ENCODE measurements around the gene MDGA2. TPM values are rescaled to one million over a fixed set of nuclear protein-coding genes. Genes with fewer than 3 reads are reported as not detected.

Gene MDGA2
- total RNA-seq, 1 experiment from 2014 or later, result not detected

GRCh38 chr14:47153746-47154145, 521.7 kb downstream of the MDGA2 start:
- Histone ChIP-seq H3K4me3 (replicated peaks in 1 of 2; ENCODE audit: low read depth in 1 of 2, low read length in 2 of 2) (no peak overlapping the region), H3K9me3 (ENCODE audit: control insufficient read depth in 1 of 2, insufficient read depth in 1 of 2, low read depth in 1 of 2, low read length in 2 of 2) (peaks cover 0 to 7% of the 10 kb centered on the region in 2 experiments; a peak in 1 of 4 replicates), H2AFZ (ENCODE audit: low read depth, low read length, poor library complexity, severe bottlenecking) (no peak overlapping the region), H3K27ac (ENCODE audit: low read depth, low read length) (no peak overlapping the region), H3K9me2 (ENCODE audit: insufficient read depth) (no peaks in the 10 kb centered on the region), H3K4me1 (ENCODE audit: control insufficient read depth in 1 of 2, insufficient read depth in 2 of 2, low read length in 2 of 2) (no peaks in the 10 kb centered on the region), H4K20me1 (ENCODE audit: insufficient read depth) (no peaks in the 10 kb centered on the region), H3K9ac (ENCODE audit: low read length) (no peak overlapping the region), H3K79me2 (ENCODE audit: insufficient read depth, low read length) (no peaks in the 10 kb centered on the region), H3K36me3 (ENCODE audit: control insufficient read depth in 1 of 2, insufficient read depth in 2 of 2, low read length in 2 of 2) (no peaks in the 10 kb centered on the region), H3K27me3 (ENCODE audit: insufficient read depth, low read length) (no peaks in the 10 kb centered on the region), H3K4me2 (ENCODE audit: low read length) (no peak overlapping the region)
- POLR2A ChIA-PET, result no interaction called here
- DNase-seq (ENCODE audit: low read depth, low spot score) (no peak), ATAC-seq (no peak)
- intact Hi-C loops (cut with micrococcal nuclease), result no loop called here
- CTCF ChIA-PET, result no interaction called here
- RAD21 ChIA-PET (ENCODE audit: low non-redundant PET in 1 of 2, low total read pairs in 2 of 2, uncharacterized antibody in 2 of 2, unreplicated experiment in 2 of 2), result no interaction called here
- BruUV-seq (replicated peaks), result no TSS peak
- TF ChIP-seq EZH2 (IDR thresholded peaks at IDR 0.05), result no peak
- TF ChIP-seq FOSL1 (IDR thresholded peaks at IDR 0.05; ENCODE audit: low read depth), result no peak
- no peak for TF ChIP-seq EZH2phosphoT487 (IDR thresholded peaks at IDR 0.05; ENCODE audit: borderline replicate concordance)
- TF ChIP-seq CBX3 (IDR thresholded peaks at IDR 0.05; ENCODE audit: low read depth), result no peak
- no peak for TF ChIP-seq TCF7L2 (IDR thresholded peaks at IDR 0.05; ENCODE audit: borderline replicate concordance, extremely low read depth, insufficient read depth, insufficient read length)
- TF ChIP-seq JUND (IDR thresholded peaks at IDR 0.05), result no peak
- no peak for TF ChIP-seq MAX (IDR thresholded peaks at IDR 0.05)
- no peak for TF ChIP-seq CTCF (IDR thresholded peaks at IDR 0.05 in 2 of 3, conservative IDR thresholded peaks at IDR 0.05 in 1 of 3; ENCODE audit: borderline replicate concordance in 1 of 3, insufficient read depth in 1 of 3, low read depth in 2 of 3, low read length in 2 of 3)
- no peak for TF ChIP-seq ZFX (IDR thresholded peaks at IDR 0.05)
- TF ChIP-seq ELF1 (IDR thresholded peaks at IDR 0.05; ENCODE audit: borderline replicate concordance, low read depth), result no peak
- no peak for TF ChIP-seq POLR2AphosphoS5 (IDR thresholded peaks at IDR 0.05; ENCODE audit: low read depth, low read length)
